GM18499 (cell line): ENCODE measurements around the gene DPYD.
A peak's percentile ranks its signal among the peaks of the same experiment; 100 is the strongest.
"Not testable (repeated sequence)": the region's sequence is repeated elsewhere in the genome, so short reads cannot be mapped to it uniquely, and the experiment has no call there.

ENCODE experiments used
- ATAC-seq: cut with Tn5 transposase; IDR thresholded peaks from one replicate; pipeline ENCODE4 v1.9.1; 2021; ENCODE audit warnings: moderate number of reproducible peaks; ENCODE audit not compliant: insufficient read depth, unreplicated experiment

DPYD gene

DNA sequence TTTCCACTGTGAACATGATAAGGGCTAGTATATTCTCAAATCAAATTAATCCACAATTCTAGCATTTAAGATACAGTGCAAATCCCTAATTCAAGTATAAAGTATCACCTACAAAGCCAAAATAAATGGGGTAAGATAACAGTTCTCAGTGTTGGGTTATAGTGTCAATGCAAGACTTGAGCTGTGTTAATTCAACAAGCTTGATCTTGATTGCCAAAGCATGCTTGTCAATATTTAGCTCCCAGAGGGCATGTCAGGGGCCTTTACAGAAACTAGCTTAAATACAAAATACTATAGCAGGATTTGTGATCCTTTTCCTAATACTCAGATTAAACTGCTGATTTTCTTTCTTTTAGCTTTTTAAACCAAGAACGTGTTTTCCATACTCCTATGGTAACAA, 658.0 kb downstream of the DPYD start:
- no peak for ATAC-seq

DNA sequence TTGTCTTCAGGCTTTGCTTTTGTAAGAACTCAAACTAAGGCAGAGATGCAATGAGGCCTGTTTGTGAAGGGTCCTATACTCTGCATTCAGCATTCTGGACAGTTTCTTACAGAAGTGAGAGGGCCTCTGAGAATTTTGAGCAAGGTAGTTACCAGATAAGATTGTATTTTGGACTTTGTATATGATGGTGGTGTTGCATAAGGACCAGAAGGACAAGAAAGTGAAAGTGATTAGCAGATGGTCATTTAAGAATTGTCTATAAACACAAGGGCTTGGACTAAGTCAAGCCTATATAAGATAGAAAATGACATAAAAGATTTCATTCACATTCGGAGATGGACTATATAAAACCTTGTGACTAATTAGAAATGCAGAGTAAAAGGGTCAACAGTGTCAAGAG, 662.2 kb downstream of the DPYD start:
- ATAC-seq: no peak

DNA sequence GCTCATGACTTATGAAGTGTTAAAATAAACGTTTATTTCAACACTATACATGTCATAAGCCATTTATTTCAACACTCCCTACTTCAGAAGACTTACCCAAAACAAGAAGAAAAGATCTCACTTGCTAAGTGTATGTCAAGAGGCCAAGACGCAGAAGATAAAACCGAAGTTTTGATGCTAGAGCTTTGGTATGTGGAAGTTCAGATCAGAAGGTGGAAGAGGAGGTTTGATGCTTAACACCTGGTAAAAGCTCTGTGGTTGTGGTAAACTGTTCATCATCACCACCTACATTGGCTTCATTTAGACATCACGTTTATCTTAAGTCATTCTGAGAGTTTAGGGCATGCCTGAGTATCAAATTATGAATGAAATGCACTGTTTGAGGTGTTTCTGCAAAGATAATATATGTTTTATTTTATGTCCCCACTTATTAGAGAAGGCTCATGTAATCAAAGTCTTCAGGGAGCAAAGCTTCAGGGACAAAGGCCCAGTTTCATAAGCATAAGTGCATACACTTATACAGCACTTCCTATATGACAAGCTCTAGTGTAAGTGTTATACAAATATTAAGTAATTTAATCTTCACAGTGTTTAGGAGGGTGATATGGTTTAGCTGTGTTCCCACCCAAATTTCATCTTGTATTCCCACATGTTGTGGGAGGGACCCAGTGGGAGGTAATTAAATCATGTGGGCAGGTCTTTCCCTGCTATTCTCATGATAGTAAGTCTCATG, 665.9 kb downstream of the DPYD start:
- ATAC-seq: no peak

DNA sequence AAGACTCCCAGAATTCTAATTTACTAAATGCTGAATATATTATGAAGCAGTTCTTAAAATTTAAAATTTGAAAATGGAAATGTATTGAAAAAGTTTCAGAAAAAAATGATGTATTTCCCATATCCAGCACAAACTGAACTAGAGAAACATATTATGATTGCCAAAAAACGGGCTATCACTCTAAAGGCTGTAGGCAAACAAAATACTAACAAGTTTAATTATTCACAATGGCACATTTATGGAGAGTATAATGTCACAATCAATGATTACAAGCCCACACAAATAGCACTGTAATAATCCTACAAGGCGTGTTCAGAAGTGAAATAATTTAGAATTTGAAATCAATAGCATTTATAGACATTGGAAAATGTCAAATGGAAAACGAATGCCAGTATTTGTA, 667.9 kb downstream of the DPYD start:
- no peak for ATAC-seq

DNA sequence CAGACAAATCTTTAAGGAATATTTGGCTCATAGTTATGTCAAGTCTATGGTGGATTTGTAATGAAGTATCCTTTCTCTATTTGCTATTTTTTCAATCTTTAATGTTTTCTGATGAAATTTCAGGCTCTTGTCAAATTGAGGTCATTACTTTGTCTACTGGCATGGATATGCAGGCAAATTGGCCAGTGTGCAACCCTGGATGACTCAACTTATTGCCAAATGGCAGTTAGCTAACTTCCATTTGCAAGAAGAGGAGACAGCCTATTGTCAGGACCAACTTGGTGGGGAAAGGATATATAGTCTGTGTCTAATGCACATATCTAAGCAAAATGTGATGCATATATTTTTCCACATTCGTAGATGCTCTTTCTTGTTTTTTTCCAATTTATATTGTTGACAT, 668.8 kb downstream of the DPYD start:
- ATAC-seq: no peak

DNA sequence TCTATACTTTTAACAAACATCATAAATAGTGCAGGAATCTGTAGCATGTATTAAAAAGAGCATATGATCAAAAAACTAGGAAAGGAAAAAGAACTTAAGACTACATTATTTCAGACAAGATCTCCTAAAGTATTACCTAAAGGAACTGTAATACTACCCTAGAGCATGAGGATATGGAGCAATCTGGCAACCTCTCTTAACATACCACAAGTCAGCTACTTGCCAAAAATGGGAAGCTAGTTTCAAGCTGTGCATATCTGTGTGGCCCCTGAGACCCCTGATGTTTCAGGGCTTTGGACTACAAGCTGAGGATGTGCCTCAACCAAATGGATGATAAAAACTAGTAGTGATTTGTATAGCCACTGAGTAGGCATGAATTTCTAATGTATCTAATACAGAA, 673.6 kb downstream of the DPYD start:
- ATAC-seq: no peak

DNA sequence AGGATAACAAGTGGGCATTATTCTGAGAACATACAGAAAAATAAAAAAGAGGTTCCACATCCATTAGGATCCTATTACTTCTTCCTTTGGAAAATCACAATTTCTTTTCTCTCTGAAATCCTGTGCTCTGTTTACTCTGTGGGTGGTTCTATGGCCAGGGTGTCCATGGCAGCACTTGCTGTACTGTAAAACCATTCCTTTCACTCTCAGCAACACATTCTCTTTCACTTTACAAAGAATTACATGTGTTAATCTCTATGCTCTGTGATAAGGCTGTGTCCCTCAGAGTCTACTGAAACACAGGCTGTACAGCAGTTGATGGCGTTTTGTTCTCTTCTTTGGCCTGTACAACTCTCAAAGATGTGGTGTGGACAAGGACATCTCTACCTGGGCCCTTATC, 675.2 kb downstream of the DPYD start:
- ATAC-seq: no peak

DNA sequence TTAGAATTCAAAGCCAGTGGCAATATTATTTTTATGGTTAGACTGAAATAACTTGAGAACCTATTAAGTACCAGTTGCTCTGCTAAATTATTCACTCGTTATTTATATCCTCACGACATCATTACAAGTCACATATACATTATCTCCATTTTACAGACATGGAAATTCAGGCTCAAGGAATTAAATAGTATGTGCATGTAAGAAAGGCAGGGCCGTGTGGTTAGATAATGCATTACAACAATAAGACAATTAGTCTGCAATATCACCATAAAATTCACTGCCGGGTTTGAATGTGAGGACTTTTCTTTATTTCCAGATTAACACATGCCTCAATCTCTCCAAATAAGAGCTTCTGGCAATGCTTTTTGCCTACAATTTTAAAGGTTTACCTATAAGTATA, 675.8 kb downstream of the DPYD start:
- no peak for ATAC-seq

DNA sequence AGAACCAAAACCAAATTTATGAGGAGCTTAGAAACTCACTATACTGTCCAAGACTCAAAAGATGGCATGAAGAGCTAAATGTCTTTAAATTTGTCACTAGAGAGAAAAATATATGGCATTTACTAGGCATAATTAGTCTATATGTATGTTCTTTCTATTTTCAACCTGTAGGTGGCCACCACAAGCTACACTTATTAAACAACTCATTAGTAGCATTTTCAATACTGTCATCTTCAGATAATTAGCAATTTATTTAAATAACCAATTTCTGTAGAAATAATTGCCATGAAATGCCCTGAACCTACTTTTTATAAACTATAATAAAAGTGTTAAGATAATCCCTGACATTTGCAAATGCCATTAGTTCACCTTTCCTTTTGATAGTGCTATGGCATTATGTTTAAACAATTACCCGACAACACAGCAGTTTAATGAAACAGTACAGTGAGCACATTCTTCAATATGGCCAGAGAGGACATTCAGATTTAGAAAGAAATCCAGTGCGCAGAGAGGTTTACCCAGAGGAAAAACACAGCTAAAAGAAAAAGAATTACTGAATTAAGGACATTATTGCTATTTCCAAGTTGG, 676.8 kb downstream of the DPYD start:
- ATAC-seq: peak; percentile 80

DNA sequence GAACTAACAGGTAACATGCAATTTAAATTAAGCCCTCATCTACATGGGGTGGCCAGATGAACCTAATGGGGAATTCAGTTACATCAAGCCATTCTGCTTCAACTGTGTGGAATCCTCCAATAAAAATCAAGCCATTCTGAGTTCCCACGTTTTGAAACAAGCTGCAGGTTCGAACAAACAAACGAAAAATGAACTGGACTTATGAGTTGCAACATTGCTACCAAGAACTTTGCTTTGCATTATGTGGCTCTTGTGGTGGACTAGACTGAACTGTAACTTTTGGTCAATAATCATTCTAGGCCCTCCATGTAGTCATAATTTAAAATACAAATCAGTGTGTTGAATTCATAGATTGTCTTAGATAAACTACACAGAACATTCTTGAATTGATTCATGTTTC, 682.0 kb downstream of the DPYD start:
- ATAC-seq: no peak

DNA sequence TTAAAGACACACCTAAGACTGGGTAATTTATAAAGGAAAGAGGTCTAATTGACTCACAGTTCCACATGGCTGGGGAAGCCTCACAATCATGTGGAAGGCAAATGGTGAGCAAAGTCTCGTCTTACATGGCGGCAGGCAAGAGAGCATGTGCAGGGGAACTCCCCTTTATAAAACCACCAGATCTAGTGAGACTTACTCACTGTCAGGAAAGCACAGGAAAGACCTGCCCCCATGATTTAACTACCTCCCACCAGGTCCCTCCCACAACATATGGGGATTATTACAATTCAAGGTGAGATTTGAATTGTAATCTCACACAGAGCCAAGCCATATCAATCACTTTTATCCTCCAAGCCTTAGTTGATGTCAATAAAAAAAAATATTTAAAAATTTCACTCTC, 689.5 kb downstream of the DPYD start:
- ATAC-seq: not testable (repeated sequence)

DNA sequence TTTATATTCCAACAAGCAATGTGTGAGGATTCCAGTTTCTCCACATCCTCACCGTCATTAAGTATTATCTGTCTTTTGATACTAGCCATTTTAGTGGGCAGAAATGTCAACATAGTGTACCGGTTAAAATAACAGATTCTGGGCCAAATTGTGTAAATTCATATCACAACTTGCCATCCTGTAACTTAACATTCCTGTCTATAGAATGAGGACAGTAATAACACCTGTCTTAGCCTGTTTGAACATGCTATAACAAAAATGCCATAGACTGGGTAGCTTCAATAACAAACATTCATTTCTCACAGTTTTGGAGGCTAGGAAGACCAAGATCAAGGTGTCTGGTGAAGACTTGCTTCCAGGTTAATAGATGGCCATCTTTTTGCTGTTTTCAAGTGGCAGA, 708.2 kb downstream of the DPYD start:
- no peak for ATAC-seq

DNA sequence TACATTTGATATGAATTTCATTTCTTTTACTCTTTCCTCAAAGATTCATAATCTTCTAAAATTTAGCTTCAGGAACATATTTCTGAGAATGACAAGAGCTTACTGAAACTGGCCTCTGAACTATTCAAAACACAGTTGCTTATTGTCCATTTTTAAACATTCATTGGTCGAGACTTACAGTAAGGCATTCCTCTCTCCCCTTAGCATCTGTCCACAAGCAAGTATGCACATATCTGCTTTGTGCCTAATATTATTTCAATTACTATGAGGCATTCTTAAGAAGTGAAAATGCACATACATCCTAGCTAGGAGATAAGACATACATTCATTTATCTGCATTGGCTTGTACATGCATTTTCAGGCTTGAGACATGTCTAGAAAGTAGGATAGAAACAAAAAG, 710.5 kb downstream of the DPYD start:
- ATAC-seq: no peak

DNA sequence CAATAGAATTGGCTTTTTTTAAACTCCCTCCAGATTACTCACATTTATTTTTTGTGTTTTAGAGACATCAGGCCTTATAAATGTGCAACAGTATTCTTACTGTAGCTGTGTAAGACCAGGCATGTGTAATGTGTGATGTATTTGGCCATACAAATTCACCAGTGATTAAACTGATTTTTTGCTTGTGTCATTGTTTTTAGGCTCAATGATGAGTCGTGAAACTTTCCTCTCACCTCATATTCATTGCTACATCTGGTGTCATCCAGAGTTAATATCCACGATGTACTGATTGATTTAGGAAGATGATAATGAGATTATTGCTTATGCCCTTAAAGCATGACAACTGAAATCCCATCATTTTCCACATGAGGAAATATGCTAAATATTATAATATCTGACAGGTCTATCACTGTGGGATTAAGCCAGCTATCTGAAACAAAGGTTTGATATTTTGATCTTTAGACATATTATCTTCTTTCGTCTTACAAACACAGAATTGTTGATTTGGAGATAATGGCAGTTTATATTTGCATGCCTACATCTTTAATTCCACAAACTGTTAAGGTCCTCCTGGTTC, 711.4 kb downstream of the DPYD start:
- no peak for ATAC-seq

DNA sequence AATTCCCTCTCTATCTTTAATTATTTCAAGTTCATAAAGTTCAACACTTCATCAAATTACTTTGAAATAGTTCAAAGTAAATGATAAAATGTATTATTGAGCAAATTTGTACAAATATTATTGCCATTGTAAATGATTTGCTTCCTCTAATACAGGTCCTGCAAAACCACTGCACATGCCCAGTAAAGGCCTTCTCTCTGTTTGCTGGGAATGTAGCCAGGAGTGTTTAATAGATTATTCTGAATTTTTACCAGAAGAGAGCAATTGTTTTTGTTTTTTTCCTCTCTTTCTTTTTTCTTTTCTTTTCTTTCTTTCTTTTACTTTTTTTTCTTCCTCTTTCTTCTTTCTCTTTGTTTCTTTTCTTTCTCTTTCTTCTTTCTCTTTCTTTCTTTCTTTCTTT, 713.0 kb downstream of the DPYD start:
- ATAC-seq: no peak

DNA sequence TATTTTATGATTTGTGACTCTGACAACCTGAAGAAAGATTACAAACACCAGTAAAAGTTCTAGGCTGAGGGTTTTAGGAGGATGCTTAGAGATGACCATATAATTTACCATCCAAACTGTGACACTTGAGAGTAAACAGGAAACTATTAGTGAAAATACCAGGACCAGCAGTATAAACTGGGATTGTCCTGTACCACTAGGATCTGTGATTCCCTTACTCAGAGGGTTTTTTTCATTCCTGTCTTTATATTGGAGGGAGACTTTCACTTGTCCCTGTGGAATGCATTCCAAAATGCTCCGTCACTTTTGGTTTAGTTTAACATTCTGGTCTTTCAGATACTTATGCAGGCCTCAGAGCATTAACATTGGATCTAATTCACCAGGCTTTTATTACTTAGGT, 716.4 kb downstream of the DPYD start:
- ATAC-seq: no peak

DNA sequence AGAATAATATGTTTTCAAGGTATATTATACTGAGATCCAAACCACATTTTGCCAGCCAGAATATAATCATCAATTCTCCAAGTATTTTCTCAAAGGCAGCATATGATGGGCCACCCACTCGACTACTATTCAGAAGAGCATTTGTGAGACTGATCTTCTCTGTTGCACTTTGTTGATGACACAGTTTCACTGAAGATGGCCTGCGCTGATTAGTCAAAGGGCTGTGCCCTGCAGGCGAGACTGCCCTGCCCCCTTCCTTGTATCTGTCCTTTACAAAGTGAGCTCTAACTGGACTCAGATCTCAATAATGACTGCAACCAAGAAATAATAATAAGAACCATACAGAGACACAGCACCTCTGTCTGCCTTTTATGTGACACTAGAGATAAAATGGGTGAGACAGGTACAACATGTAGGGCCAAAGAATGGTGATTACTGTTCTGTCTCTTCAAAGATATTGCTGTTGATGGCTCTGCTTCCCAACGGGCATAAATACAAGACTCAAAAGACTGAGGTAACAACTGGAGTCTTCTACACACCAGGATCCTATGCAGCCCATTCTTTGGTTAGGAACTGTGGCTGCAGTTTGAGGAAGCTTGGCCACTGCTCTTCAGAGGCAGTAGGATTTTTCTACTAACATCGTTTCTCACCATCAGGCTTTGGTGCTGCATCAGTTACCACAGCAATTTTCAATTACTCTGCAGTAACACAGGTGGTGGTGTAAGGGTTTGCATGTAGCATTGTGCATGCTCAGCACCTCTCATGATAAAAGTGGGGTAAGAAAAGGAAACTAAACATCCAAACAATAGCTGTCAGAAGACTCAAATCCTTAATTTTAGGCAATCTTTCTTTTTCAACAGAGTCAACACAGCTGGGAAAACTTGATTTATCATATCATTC, 718.1 kb downstream of the DPYD start:
- ATAC-seq: no peak

DNA sequence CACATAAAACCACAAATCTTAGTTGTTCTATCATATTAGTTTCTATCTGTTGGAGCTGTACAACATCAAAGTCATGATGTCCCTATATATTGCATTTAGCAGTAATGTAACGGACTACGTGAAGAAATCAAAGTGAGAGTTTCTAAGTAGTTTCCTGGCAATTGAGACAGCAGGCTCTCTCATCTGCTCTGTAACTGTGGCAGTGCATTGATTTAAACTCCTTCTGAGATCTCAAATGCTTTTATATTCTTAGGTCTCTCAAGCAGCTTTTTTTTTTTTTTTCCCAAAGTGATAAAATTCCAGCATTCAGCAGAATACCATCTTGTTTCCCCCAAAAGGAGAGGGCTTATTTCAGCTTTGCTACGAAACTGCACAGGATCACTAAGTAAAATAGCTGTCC, 719.2 kb downstream of the DPYD start:
- ATAC-seq: no peak

DNA sequence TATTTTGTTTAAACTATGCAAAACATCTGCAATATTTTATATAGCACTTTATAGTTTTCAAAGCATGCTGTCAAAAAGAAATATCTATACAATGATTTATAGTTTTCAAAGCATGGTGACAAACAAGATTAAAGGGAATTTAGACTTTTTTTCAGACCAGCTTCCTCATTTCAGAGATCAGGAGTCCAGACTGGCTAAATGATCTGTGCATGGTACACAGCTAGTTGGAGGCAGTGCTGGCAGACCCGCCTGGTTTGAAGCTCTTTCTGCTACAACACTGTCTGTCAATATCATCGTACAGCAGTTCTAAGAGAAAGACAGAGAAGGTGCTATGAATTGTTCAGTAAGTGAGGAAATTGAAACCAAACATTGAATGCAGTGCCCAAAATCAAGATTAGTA, 720.2 kb downstream of the DPYD start:
- no peak for ATAC-seq

DNA sequence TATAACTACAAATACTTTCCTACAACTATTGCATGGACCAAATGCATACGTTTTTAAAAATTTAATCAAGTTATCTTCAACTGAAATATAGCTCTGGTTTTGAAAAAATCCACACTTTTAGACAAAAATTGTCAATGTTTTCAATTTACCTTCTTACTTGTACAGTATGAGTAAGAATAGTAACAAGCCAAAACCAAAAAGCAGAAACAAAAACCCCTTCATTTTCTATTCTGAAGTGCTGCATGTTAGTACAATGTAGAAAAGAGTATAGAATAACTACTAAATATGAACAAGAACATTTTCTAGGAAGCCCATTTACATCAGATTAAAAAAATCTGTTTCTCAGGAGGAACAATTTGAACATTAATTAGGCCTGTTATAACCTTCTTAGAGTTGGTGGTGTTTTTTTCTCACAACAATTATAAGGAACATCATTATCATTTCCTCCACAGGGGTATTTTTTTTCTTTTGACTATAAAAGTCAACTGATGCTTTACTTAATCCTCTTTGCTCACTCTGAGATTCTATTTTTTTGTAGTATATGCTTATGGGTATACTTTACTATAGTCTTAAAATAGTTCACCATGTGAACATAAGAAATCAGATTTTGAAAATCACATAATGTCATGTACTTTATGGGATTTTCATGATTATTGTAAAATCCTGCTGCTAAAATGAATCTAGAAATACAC, 723.9 kb downstream of the DPYD start:
- no peak for ATAC-seq
